Lower lobe of right lung (tissue), 2 donors: ENCODE results near the gene C1orf105. TPM values are rescaled to one million over a fixed set of nuclear protein-coding genes. Genes with fewer than 3 reads are reported as not detected.

Experiments
- ATAC-seq, 2 donors: fragments of 200-7000 bp; cut with Tn5 transposase; one replicate each; pipeline ENCODE4 v1.9.1; 2020 to 2022; ENCODE audit warnings: mild to moderate bottlenecking in 2 of 2, moderate library complexity in 2 of 2
- DNase-seq: peaks from one replicate; pipeline ENCODE4 v3.0.0-alpha.2; 2020
- H3K27ac ChIP-seq: fragments of 200-600 bp; one replicate; pipeline ENCODE4 v1.8.0; 2022
- H3K27me3 ChIP-seq: fragments of 200-600 bp; one replicate; pipeline ENCODE4 v1.8.0; 2022; ENCODE audit warnings: low read depth
- H3K36me3 ChIP-seq: fragments of 200-600 bp; one replicate; pipeline ENCODE4 v1.8.0; 2022; ENCODE audit warnings: mild to moderate bottlenecking
- H3K4me1 ChIP-seq: fragments of 200-600 bp; one replicate; pipeline ENCODE4 v1.8.0; 2022
- H3K4me3 ChIP-seq: fragments of 200-600 bp; one replicate; pipeline ENCODE4 v1.8.0; 2022; ENCODE audit warnings: mild to moderate bottlenecking
- H3K9me3 ChIP-seq: fragments of 200-600 bp; one replicate; pipeline ENCODE4 v1.8.0; 2022
- CTCF ChIP-seq: fragments of 200-600 bp; IDR thresholded peaks from one replicate; pipeline ENCODE4 v1.8.0; 2022; ENCODE audit warnings: antibody characterized with exemption, mild to moderate bottlenecking
- intact Hi-C: fragments of 100-400 bp; cut with DNase I; formaldehyde crosslinking; loops from one replicate; pipeline ENCODE4 v1.11.0; 2022
- total RNA-seq: library from RNA; stranded (reverse); fragmentation: NEBNext Ultra II Directional; extraction: Animal tissue kit (Norgen Biotek cat#: 25700); gene quantifications from one replicate; pipeline ENCODE4 v1.2.1, GENCODE V29; 2021
- donor health status: DM: no; HTN: yes; CAD: no; lungs with severe emphysema.

The C1orf105 gene
- total RNA-seq, 1 donor from 2014 or later: not detected

GRCh38 chr1:172404121-172404520 is 16.4 kb upstream of the C1orf105 start:
- no peak overlapping the region for H3K27ac ChIP-seq
- intact Hi-C loops: no loop called here
- H3K4me1 ChIP-seq: no peaks in the 10 kb centered on the region
- no peak for TF ChIP-seq CTCF
- no peaks in the 10 kb centered on the region for H3K9me3 ChIP-seq
- H3K4me3 ChIP-seq: no peak overlapping the region
- no peak for DNase-seq
- no peaks in the 10 kb centered on the region for H3K27me3 ChIP-seq
- H3K36me3 ChIP-seq: no peaks in the 10 kb centered on the region
- ATAC-seq: no peak

- TF ChIP-seq CTCF: no peak
- Histone ChIP-seq H3K36me3 (no peaks in the 10 kb centered on the region), H3K4me1 (no peaks in the 10 kb centered on the region), H3K4me3 (no peak overlapping the region), H3K27ac (no peak overlapping the region), H3K9me3 (no peaks in the 10 kb centered on the region), H3K27me3 (no peaks in the 10 kb centered on the region)
- intact Hi-C loops: no loop called here
- DNase-seq (no peak), ATAC-seq (no peak)
Observed at GRCh38 chr1:172405912-172406311, 14.6 kb upstream of the C1orf105 start.

- Histone ChIP-seq H3K27me3 (no peaks in the 10 kb centered on the region), H3K9me3 (no peaks in the 10 kb centered on the region), H3K36me3 (no peaks in the 10 kb centered on the region), H3K4me1 (no peaks in the 10 kb centered on the region), H3K4me3 (no peak overlapping the region), H3K27ac (no peak overlapping the region)
- ATAC-seq (no peak), DNase-seq (no peak)
- TF ChIP-seq CTCF: no peak
- intact Hi-C loops: no loop called here
Observed at GRCh38 chr1:172406968-172407367, 13.5 kb upstream of the C1orf105 start.

GRCh38 chr1:172408958-172409357 is 11.5 kb upstream of the C1orf105 start:
- Histone ChIP-seq H3K9me3 (no peaks in the 10 kb centered on the region), H3K27ac (no peak overlapping the region), H3K4me3 (no peak overlapping the region), H3K4me1 (no peaks in the 10 kb centered on the region), H3K27me3 (no peaks in the 10 kb centered on the region), H3K36me3 (no peaks in the 10 kb centered on the region)
- intact Hi-C loops: no loop called here
- ATAC-seq (no peak), DNase-seq (no peak)
- no peak for TF ChIP-seq CTCF

GRCh38 chr1:172410027-172410426 is 10.5 kb upstream of the C1orf105 start:
- Histone ChIP-seq H3K27ac (no peak overlapping the region), H3K27me3 (no peaks in the 10 kb centered on the region), H3K4me1 (no peaks in the 10 kb centered on the region), H3K9me3 (no peaks in the 10 kb centered on the region), H3K36me3 (no peaks in the 10 kb centered on the region), H3K4me3 (no peak overlapping the region)
- no peak for TF ChIP-seq CTCF
- DNase-seq (no peak), ATAC-seq (no peak)
- intact Hi-C loops: no loop called here

- Histone ChIP-seq H3K36me3 (no peaks in the 10 kb centered on the region), H3K4me1 (no peaks in the 10 kb centered on the region), H3K27me3 (no peaks in the 10 kb centered on the region), H3K4me3 (no peak overlapping the region), H3K27ac (no peak overlapping the region), H3K9me3 (no peaks in the 10 kb centered on the region)
- TF ChIP-seq CTCF: no peak
- ATAC-seq: no peak
- intact Hi-C loops: no loop called here
- no peak for DNase-seq
Observed at GRCh38 chr1:172411791-172412338, 8.6 kb upstream of the C1orf105 start.
